Measurements from ENCODE around the gene PTRH2.

Gene PTRH2

DNA sequence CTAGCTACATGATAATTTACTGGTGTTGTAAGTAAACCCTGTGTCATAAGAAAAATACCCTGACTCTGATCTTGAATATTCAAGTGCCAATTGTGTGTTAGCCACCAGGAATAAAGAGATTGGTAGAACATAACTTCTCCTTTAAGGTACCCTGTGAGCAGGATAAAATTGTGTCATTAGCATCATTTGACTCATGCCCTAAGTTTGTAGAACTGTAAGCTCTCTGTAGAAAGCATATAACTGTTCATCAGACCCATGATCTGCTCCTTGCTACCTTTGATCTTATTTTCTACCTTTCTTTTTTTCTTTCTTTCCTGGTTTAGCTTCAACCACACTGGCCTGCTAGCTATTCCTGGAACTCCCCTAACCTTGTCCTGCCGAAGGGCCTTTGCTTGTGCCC, 35.8 kb downstream of the PTRH2 start:
- Histone ChIP-seq H3K79me2 (ENCODE audit: low read length) (peaks cover 57% of the 10 kb centered on the region), H4K20me1 (ENCODE audit: insufficient read depth, low read length) (no peaks in the 10 kb centered on the region), H3K9ac (ENCODE audit: low read length) (no peak overlapping the region), H2AFZ (ENCODE audit: low read length) (no peak overlapping the region), H3K9me2 (replicated peaks; ENCODE audit: insufficient read depth, low read length) (no peaks in the 10 kb centered on the region), H3K27ac (ENCODE audit: low read length) (no peak overlapping the region), H3K36me3 (replicated peaks; ENCODE audit: insufficient read depth, low read length) (peaks cover 46% of the 10 kb centered on the region), H3K27me3 (replicated peaks; ENCODE audit: insufficient read depth, low read length) (no peaks in the 10 kb centered on the region), H3K9me3 (replicated peaks; ENCODE audit: insufficient read depth, low read length) (no peaks in the 10 kb centered on the region), H3K4me3 (ENCODE audit: low read length) (no peak overlapping the region), H3F3A (ENCODE audit: insufficient read depth, low read length) (no peaks in the 10 kb centered on the region), H3K4me2 (ENCODE audit: low read depth, low read length) (no peak overlapping the region), H3K4me1 (ENCODE audit: low read length) (no peaks in the 10 kb centered on the region)
- no peak for DNase-seq
- TF ChIP-seq, protein P1, sequence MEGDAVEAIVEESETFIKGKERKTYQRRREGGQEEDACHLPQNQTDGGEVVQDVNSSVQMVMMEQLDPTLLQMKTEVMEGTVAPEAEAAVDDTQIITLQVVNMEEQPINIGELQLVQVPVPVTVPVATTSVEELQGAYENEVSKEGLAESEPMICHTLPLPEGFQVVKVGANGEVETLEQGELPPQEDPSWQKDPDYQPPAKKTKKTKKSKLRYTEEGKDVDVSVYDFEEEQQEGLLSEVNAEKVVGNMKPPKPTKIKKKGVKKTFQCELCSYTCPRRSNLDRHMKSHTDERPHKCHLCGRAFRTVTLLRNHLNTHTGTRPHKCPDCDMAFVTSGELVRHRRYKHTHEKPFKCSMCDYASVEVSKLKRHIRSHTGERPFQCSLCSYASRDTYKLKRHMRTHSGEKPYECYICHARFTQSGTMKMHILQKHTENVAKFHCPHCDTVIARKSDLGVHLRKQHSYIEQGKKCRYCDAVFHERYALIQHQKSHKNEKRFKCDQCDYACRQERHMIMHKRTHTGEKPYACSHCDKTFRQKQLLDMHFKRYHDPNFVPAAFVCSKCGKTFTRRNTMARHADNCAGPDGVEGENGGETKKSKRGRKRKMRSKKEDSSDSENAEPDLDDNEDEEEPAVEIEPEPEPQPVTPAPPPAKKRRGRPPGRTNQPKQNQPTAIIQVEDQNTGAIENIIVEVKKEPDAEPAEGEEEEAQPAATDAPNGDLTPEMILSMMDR (IDR thresholded peaks at IDR 0.05; ENCODE audit: low read length) = no peak
- TF ChIP-seq EZH2phosphoT487 (IDR thresholded peaks at IDR 0.05; ENCODE audit: low read length) (no peak), EZH2 (optimal IDR thresholded peaks at IDR 0.05; ENCODE audit: low read depth, low read length) (no peak)

DNA sequence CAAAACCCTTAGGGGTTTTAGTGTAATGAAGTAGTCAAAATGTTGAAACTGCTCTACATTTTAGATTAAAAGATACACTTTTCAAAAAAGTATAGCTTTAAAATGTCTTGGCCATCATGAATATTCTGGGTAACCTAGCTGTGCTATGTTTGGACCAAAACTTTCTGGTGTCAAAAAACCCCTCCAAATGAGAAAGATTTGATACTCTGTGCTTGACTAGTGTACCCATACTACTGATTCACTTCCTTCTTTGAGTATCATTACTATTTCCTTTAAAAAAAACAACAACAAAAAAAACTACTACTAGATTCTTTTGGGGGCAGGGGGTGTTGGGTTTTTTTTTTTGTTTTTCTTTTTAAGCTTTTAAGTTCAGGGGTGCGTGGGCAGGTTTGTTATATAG, 37.3 kb downstream of the PTRH2 start:
- no peaks in the 10 kb centered on the region for H3F3A ChIP-seq (ENCODE audit: insufficient read depth, low read length)
- H3K9ac ChIP-seq (ENCODE audit: low read length) = no peak overlapping the region
- H3K36me3 ChIP-seq (replicated peaks; ENCODE audit: insufficient read depth, low read length) = peaks cover 48% of the 10 kb centered on the region
- no peaks in the 10 kb centered on the region for H4K20me1 ChIP-seq (ENCODE audit: insufficient read depth, low read length)
- no peak for TF ChIP-seq EZH2phosphoT487 (IDR thresholded peaks at IDR 0.05; ENCODE audit: low read length)
- TF ChIP-seq, protein P1 (IDR thresholded peaks at IDR 0.05; ENCODE audit: low read length) = no peak
- no peak for TF ChIP-seq EZH2 (optimal IDR thresholded peaks at IDR 0.05; ENCODE audit: low read depth, low read length)
- peaks cover 57% of the 10 kb centered on the region for H3K79me2 ChIP-seq (ENCODE audit: low read length)
- no peaks in the 10 kb centered on the region for H3K9me3 ChIP-seq (replicated peaks; ENCODE audit: insufficient read depth, low read length)
- no peak overlapping the region for H2AFZ ChIP-seq (ENCODE audit: low read length)
- no peaks in the 10 kb centered on the region for H3K27me3 ChIP-seq (replicated peaks; ENCODE audit: insufficient read depth, low read length)
- no peak overlapping the region for H3K4me3 ChIP-seq (ENCODE audit: low read length)
- H3K9me2 ChIP-seq (replicated peaks; ENCODE audit: insufficient read depth, low read length) = no peaks in the 10 kb centered on the region
- no peak overlapping the region for H3K27ac ChIP-seq (ENCODE audit: low read length)
- no peaks in the 10 kb centered on the region for H3K4me1 ChIP-seq (ENCODE audit: low read length)
- DNase-seq = no peak
- no peak overlapping the region for H3K4me2 ChIP-seq (ENCODE audit: low read depth, low read length)

DNA sequence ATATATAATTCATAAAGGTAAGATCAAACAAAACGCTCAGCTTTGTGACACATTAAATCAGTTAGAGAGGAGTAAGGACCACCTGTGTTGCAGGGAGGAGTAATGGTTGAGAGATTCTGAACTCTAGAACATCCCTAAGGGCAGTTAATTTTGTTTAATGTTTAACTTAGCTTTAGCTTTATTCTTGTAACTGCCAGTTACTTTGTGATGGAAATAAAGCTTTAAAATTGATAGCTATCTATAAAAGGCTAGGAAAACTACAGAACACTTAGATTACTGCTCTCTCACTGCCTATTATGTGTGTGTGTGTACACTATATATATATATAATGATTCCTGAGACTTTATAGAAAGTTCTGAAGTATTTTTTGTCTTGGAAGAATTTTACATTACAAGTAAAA, 37.8 kb downstream of the PTRH2 start:
- Histone ChIP-seq H3K4me2 (ENCODE audit: low read depth, low read length) (no peak overlapping the region), H3K4me1 (ENCODE audit: low read length) (no peaks in the 10 kb centered on the region), H3K9ac (ENCODE audit: low read length) (no peak overlapping the region), H3F3A (ENCODE audit: insufficient read depth, low read length) (no peaks in the 10 kb centered on the region), H4K20me1 (ENCODE audit: insufficient read depth, low read length) (no peaks in the 10 kb centered on the region), H3K79me2 (ENCODE audit: low read length) (peaks cover 60% of the 10 kb centered on the region), H2AFZ (ENCODE audit: low read length) (no peak overlapping the region), H3K9me3 (replicated peaks; ENCODE audit: insufficient read depth, low read length) (no peaks in the 10 kb centered on the region), H3K4me3 (ENCODE audit: low read length) (no peak overlapping the region), H3K36me3 (replicated peaks; ENCODE audit: insufficient read depth, low read length) (peaks cover 44% of the 10 kb centered on the region), H3K9me2 (replicated peaks; ENCODE audit: insufficient read depth, low read length) (no peaks in the 10 kb centered on the region), H3K27ac (ENCODE audit: low read length) (no peak overlapping the region), H3K27me3 (replicated peaks; ENCODE audit: insufficient read depth, low read length) (no peaks in the 10 kb centered on the region)
- no peak for TF ChIP-seq EZH2phosphoT487 (IDR thresholded peaks at IDR 0.05; ENCODE audit: low read length)
- TF ChIP-seq, protein P1 (IDR thresholded peaks at IDR 0.05; ENCODE audit: low read length) = no peak
- TF ChIP-seq EZH2 (optimal IDR thresholded peaks at IDR 0.05; ENCODE audit: low read depth, low read length) = no peak
- DNase-seq = no peak
